Type B pancreatic cell (in vitro differentiated cells): ENCODE measurements around the gene COLEC12. TPM values are rescaled to one million over a fixed set of nuclear protein-coding genes. Genes with fewer than 3 reads are reported as not detected.
A peak's percentile ranks its signal among the peaks of the same experiment; 100 is the strongest.

Source experiments
- DNase-seq: peaks from one replicate; pipeline ENCODE4 v3.0.0; 2021; ENCODE audit warnings: mixed read lengths; ENCODE audit not compliant: unreplicated experiment; ENCODE audit errors: extremely low spot score
- H3K27ac Mint-ChIP-seq: 2 replicates; pipeline ENCODE4 v1.8.0; 2021; ENCODE audit warnings: mild to moderate bottlenecking, mixed read lengths
- H3K27me3 Mint-ChIP-seq: 2 replicates; pipeline ENCODE4 v1.8.0; 2021; ENCODE audit warnings: mixed read lengths
- H3K36me3 Mint-ChIP-seq: 2 replicates; pipeline ENCODE4 v1.8.0; 2021; ENCODE audit warnings: mixed read lengths
- H3K4me1 Mint-ChIP-seq: one replicate; pipeline ENCODE4 v1.8.0; 2021; ENCODE audit warnings: mixed read lengths; ENCODE audit not compliant: unreplicated experiment
- H3K4me3 Mint-ChIP-seq: 2 replicates; pipeline ENCODE4 v1.8.0; 2021; ENCODE audit warnings: mild to moderate bottlenecking, mixed read lengths
- H3K9me3 Mint-ChIP-seq: 2 replicates; pipeline ENCODE4 v1.8.0; 2021; ENCODE audit warnings: mixed read lengths
- CTCF ChIP-seq: fragments of 200-600 bp; sonication (generic); conservative IDR thresholded peaks from 2 replicates; pipeline ENCODE4 v1.5.0; 2021; ENCODE audit warnings: antibody characterized with exemption, mild to moderate bottlenecking
- total RNA-seq: library from RNA; stranded (reverse); gene quantifications from 2 replicates; pipeline ENCODE4 v1.2.1, GENCODE V29; 2021; ENCODE audit warnings: low replicate concordance

Gene COLEC12
- total RNA-seq, 1 donor from 2014 or later = 61.3 TPM

- Mint-ChIP-seq H3K4me3 (peak overlapping the region; percentile 74), H3K27ac (peak overlapping the region; percentile 37), H3K4me1 (peaks cover 67% of the 10 kb centered on the region), H3K36me3 (peaks cover 18% of the 10 kb centered on the region), H3K9me3 (peaks cover 6% of the 10 kb centered on the region), H3K27me3 (no peaks in the 10 kb centered on the region)
- DNase-seq = no peak
- TF ChIP-seq CTCF = no peak
These were observed 137.9 kb downstream of the COLEC12 start for GRCh38 chr18:362311-363290.

- H3K36me3 Mint-ChIP-seq = peaks cover 17% of the 10 kb centered on the region
- no peak for TF ChIP-seq CTCF
- H3K4me1 Mint-ChIP-seq = peaks cover 62% of the 10 kb centered on the region
- DNase-seq = no peak
- H3K9me3 Mint-ChIP-seq = peaks cover 6% of the 10 kb centered on the region
- H3K27ac Mint-ChIP-seq = peak overlapping the region; percentile 37
- no peaks in the 10 kb centered on the region for H3K27me3 Mint-ChIP-seq
- H3K4me3 Mint-ChIP-seq = peak overlapping the region; percentile 74
These were observed 138.6 kb downstream of the COLEC12 start for GRCh38 chr18:361941-362310.

GRCh38 chr18:361100-361732, 139.3 kb downstream of the COLEC12 start:
- Mint-ChIP-seq H3K27me3 (no peaks in the 10 kb centered on the region), H3K4me3 (no peak overlapping the region), H3K36me3 (peaks cover 14% of the 10 kb centered on the region), H3K4me1 (peaks cover 59% of the 10 kb centered on the region), H3K9me3 (peaks cover 6% of the 10 kb centered on the region), H3K27ac (peak overlapping the region; percentile 37)
- no peak for TF ChIP-seq CTCF
- no peak for DNase-seq

- Mint-ChIP-seq H3K4me3 (no peak overlapping the region), H3K27me3 (no peaks in the 10 kb centered on the region), H3K9me3 (peaks cover 6% of the 10 kb centered on the region), H3K36me3 (peaks cover 10% of the 10 kb centered on the region), H3K27ac (peak overlapping the region; percentile 37), H3K4me1 (peaks cover 54% of the 10 kb centered on the region)
- no peak for TF ChIP-seq CTCF
- DNase-seq = no peak
These were observed 139.8 kb downstream of the COLEC12 start for GRCh38 chr18:360676-361075.

GRCh38 chr18:356778-357177, 143.7 kb downstream of the COLEC12 start:
- no peak overlapping the region for H3K4me3 Mint-ChIP-seq
- TF ChIP-seq CTCF = no peak
- H3K27me3 Mint-ChIP-seq = no peaks in the 10 kb centered on the region
- H3K4me1 Mint-ChIP-seq = peaks cover 35% of the 10 kb centered on the region
- peaks cover 20% of the 10 kb centered on the region for H3K36me3 Mint-ChIP-seq
- H3K27ac Mint-ChIP-seq = no peak overlapping the region
- peaks cover 6% of the 10 kb centered on the region for H3K9me3 Mint-ChIP-seq
- DNase-seq = no peak
